ENCODE results near the gene MGLL. TPM values are rescaled to one million over a fixed set of nuclear protein-coding genes. Genes with fewer than 3 reads are reported as not detected.

Gene MGLL
- total RNA-seq, 2 experiments from 2014 or later: 19.2 to 21.6 TPM

GRCh38 chr3:127720985-127721935 lies 101.1 kb downstream of the MGLL start:
- H4K20me1 ChIP-seq (ENCODE audit: insufficient read depth, low read length): no peaks in the 10 kb centered on the region
- POLR2A ChIA-PET: interaction anchor here (0.6 kb wide), 2 partner anchors 8 to 10 kb away, joined by 3 to 5 read pairs; no protein-coding TSS in a partner anchor
- H3K4me1 ChIP-seq (ENCODE audit: insufficient read depth, low read length, poor library complexity, severe bottlenecking): no peaks in the 10 kb centered on the region

GRCh38 chr3:127720161-127720823 lies 102.0 kb downstream of the MGLL start:
- no peak overlapping the region for H3K27ac ChIP-seq (ENCODE audit: low read depth, low read length, poor library complexity, severe bottlenecking)
- H3K79me2 ChIP-seq (ENCODE audit: insufficient read depth, low read depth, low read length): no peaks in the 10 kb centered on the region
- no peak overlapping the region for H2AFZ ChIP-seq (ENCODE audit: low read length)

More at GRCh38 chr3:127720985-127721935, 101.1 kb downstream of the MGLL start:
- H3K4me2 ChIP-seq (ENCODE audit: low read length): no peak overlapping the region
- H2AFZ ChIP-seq (ENCODE audit: low read length): no peak overlapping the region
- BruUV-seq (replicated peaks): no TSS peak
- H3K9me3 ChIP-seq (ENCODE audit: low read length): no peaks in the 10 kb centered on the region
- CTCF ChIA-PET (ENCODE audit: unreplicated experiment): no interaction called here
- no peak overlapping the region for H3K27ac ChIP-seq (ENCODE audit: low read depth, low read length, poor library complexity, severe bottlenecking)
- H3K36me3 ChIP-seq (ENCODE audit: insufficient read depth, low read length): peaks cover 57% of the 10 kb centered on the region
- no peak for TF ChIP-seq EZH2phosphoT487 (IDR thresholded peaks at IDR 0.05; ENCODE audit: borderline replicate concordance, low read depth, low read length)
- TF ChIP-seq CTCF (conservative IDR thresholded peaks at IDR 0.05; ENCODE audit: low read length): no peak
- no peaks in the 10 kb centered on the region for H3K79me2 ChIP-seq (ENCODE audit: insufficient read depth, low read depth, low read length)
- no peaks in the 10 kb centered on the region for H3K9me2 ChIP-seq (ENCODE audit: insufficient read depth, low read length)
- intact Hi-C loops (cut with micrococcal nuclease; ENCODE audit: unreplicated experiment): no loop called here
- no peak overlapping the region for H3K4me3 ChIP-seq (ENCODE audit: low read depth, low read length, poor library complexity, severe bottlenecking)
- DNase-seq (ENCODE audit: low spot score): no peak

More at GRCh38 chr3:127720161-127720823, 102.0 kb downstream of the MGLL start:
- Histone ChIP-seq H3K4me2 (ENCODE audit: low read length) (no peak overlapping the region), H3K36me3 (ENCODE audit: insufficient read depth, low read length) (peaks cover 61% of the 10 kb centered on the region), H3K9me2 (ENCODE audit: insufficient read depth, low read length) (no peaks in the 10 kb centered on the region), H3K9me3 (ENCODE audit: low read length) (no peaks in the 10 kb centered on the region), H3K4me1 (ENCODE audit: insufficient read depth, low read length, poor library complexity, severe bottlenecking) (no peaks in the 10 kb centered on the region), H4K20me1 (ENCODE audit: insufficient read depth, low read length) (no peaks in the 10 kb centered on the region), H3K4me3 (ENCODE audit: low read depth, low read length, poor library complexity, severe bottlenecking) (no peak overlapping the region)
- BruUV-seq (replicated peaks): no TSS peak
- ChIA-PET CTCF (ENCODE audit: unreplicated experiment) (no interaction called here), POLR2A (no interaction called here)
- TF ChIP-seq CTCF (conservative IDR thresholded peaks at IDR 0.05; ENCODE audit: low read length): no peak
- no peak for TF ChIP-seq EZH2phosphoT487 (IDR thresholded peaks at IDR 0.05; ENCODE audit: borderline replicate concordance, low read depth, low read length)
- DNase-seq (ENCODE audit: low spot score): no peak
- intact Hi-C loops (cut with micrococcal nuclease; ENCODE audit: unreplicated experiment): no loop called here

Measured in OCI-LY7 (cell line).